G401.6 (cell line): ENCODE results near the gene BMERB1.

Experiments
- FAIRE-seq: peaks from 2 replicates; lab custom pipeline; 2012; peaks lifted over from hg19 to GRCh38; lab: Jason Lieb, UNC

BMERB1 gene

DNA sequence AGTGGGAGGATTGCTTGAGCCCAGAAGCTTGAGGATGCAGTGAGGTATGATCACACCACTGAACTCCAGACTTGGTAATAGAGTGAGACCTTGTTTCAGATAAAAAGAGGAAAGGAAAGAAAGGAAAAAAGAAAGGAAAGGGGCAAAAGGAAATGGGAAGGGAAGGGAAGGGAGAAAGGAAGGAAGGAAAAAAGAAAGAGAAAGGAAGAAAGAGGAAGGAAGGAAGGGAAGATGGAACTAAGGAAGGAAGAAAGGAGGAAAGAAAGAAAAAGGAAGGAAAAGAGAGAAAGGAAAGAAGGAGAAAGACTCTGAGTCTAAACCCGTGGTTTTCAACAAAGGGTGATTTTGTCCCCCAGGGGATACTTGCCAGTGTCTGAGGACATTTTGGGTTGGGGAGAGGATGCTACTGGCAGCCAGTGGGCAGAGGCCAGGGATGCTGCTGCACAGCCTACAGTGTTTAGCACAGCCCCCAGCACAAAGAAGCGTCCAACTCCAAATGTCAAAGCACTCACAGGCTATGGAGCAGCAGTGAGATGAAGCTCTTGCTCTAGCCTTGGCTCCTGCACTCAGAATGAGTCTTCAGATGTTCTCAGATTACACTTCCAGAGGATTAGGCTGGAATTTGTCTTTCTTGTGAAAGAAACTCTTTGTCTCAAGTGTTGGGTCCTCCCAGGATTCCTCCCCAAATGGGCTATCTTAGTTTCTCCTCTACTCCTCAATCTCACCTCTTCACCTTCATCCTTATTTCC, 64.2 kb downstream of the BMERB1 start:
- no peak for FAIRE-seq

- no peak for FAIRE-seq
Observed at GRCh38 chr16:15502041-15502725, 67.8 kb downstream of the BMERB1 start.

DNA sequence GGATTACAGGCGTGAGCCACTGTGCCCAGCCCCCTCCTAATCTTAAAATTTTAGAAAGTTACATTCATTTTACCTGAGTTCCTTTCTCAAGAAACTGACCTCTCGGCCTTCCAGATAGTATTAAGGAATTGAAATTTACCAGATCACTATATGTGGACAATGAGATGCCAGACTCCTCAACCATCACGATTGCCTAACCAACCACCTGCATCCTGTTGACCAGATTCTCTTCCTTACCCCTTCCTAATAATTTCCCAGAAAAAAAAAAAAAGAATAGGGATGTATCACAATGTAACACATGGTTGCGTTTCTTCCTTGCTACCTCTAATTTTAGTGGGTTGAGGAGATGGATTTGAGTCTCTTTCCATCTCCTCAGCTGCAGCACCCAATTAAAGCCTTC, 72.1 kb downstream of the BMERB1 start:
- no peak for FAIRE-seq

DNA sequence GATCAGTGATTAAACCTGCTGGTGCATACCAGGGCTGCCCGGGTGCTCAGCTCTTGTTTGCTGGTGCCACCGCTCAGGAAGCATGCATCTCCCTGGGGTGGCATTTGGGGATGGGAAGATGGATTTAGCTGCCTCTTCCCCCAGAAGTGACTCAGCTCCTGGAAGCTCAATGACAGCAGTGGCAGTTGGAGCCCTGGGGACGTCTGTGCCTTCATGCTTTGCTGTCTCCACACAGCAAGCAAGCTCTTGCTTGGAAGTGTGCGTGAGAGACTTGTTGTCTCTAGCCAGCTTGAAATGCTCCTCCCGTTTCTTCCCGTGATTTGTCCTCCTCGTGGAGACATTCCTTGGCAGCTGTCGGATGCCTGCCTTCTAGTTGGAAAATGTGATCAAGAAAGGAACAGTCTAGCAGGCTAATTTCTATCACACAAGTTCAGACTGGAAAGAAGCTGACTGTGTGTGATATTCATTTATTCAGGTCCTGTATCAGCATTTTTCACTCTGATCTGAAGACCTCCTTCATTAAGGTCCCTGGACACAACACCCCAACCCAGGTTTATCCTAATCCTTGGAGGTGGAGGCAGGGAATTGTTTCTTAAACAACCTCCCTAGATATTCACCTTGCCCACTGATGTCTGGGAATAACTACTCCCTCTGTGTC, 73.0 kb downstream of the BMERB1 start:
- FAIRE-seq, result no peak

DNA sequence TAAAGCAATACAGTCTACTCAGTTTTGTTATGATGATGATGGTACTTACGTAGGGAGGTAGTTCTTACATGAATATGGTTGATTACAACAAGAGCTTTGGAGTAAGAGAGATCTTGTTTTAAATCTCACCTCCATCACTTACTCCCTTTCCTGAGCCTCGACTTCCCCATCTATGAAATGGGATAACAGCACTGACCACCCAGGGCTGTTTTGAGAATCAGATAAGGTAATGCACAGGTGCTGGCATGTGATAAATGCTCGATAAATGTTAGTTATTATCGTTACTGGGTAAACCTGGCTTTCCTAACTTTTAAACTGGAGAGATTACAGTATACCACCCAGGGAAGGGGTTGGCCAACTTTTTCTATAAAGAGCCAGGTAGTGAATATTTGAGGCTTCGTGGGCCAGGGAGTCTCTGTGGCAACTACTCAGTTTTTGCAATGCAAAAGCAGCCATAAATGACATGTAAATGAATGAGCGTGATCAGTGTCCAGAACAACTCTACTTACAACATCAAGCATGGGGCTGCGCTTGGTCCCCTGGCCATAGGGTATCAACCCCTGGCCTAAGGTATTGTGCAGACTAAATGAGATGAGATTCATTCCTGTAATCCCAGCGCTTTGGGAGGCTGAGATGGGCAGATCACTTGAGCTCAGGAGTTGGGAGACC, 73.7 kb downstream of the BMERB1 start:
- FAIRE-seq, result no peak

DNA sequence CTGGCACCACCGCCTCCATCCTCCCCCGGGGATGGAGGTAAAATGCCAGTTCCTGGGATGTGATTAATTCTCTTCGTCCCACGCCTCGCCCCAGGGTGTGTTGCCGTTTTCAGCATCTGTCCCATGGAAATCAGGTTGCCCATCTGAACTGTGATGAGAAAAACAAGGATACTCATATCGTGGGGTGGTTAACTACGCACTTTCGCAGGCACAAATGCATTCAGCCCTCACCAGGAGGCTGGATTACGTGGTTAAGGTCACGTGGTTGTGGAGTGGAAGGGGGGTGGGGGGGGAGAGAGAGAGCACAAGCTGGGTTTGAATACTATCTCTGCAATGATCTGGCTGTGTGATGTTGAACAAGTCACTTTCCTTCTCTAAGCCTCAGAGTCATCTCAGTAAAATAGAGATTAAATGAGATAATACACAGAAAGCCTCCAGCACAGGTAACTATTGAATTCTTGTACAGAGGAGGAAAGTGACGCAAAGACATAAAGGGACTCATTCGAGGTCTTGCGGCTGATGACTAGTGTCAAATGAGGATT, 74.7 kb downstream of the BMERB1 start:
- no peak for FAIRE-seq

GRCh38 chr16:15509593-15510535, 75.5 kb downstream of the BMERB1 start:
- no peak for FAIRE-seq

GRCh38 chr16:15510992-15511391, 76.6 kb downstream of the BMERB1 start:
- no peak for FAIRE-seq

DNA sequence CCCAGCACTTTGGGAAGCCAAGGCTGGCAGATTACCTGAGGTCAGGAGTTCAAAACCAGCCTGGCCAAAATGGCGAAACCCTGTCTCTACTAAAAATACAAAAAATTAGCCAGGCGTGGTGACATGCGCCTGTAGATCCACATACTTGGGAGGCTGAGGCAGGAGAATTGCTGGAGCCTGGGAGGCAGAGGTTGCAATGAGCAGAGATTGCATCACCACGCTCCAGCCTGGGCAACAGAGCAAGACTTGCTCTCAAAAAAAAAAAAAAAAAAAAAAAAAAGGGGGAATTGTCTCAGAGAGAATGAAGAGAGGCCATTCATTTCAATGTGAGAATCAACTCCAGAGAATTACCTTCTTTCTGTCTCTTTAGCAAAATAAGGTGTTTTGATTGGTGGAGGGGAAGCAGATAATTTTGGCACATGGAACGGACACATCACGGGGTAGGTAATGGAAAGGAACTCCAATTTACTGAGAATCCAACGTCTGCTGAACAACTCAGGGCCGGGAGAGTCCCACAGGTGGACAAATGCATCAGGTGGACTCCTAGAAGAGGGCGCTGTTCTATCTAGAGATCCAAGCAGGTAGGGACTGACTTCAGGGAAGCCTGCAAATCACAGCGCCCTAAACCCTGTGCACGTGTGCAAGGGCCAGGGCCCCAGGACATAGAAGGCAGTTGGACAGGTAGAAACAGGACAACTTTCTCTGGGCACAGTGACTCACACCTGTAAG, 77.5 kb downstream of the BMERB1 start:
- FAIRE-seq, result no peak

DNA sequence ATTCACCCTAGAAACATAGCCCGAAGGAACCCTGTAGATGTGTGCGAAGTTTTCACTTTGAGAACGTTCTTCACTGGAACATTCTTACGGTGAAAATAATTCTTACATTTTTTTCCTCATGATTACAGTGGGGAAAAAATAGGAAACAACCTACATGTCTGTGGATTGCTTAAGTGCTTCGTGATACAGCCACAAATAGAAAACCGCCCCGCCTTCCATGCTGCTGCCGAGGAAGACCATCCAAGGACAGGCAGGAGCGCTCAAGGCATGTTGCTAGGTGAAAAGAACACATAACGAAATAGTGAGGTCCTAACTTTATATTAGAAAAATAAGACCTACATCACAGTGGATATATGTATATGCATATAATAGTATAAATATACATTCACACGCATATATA, 78.8 kb downstream of the BMERB1 start:
- no peak for FAIRE-seq

GRCh38 chr16:15515992-15516391, 81.6 kb downstream of the BMERB1 start:
- FAIRE-seq, result no peak

DNA sequence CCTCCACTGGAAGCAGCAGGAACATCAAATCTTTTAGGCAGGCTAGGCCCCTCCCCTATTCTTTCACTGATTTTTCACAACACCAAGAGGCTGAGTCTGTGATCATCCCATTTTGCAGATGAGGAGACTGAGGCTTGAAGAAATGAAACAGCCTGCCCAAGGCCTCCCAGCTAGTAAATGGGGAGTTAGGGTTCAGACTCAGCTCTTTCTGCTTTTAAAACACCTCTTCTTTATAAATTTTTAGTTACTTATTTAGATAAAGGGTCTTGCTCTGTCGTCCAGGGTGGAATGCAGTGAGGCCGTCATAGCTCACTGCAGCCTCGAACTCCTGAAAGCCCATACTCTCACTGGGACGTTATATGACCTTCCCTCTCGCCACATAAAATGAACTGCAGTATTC, 82.2 kb downstream of the BMERB1 start:
- FAIRE-seq, result no peak

GRCh38 chr16:15517743-15518377, 83.5 kb downstream of the BMERB1 start:
- no peak for FAIRE-seq

GRCh38 chr16:15518381-15519351, 84.3 kb downstream of the BMERB1 start:
- no peak for FAIRE-seq

DNA sequence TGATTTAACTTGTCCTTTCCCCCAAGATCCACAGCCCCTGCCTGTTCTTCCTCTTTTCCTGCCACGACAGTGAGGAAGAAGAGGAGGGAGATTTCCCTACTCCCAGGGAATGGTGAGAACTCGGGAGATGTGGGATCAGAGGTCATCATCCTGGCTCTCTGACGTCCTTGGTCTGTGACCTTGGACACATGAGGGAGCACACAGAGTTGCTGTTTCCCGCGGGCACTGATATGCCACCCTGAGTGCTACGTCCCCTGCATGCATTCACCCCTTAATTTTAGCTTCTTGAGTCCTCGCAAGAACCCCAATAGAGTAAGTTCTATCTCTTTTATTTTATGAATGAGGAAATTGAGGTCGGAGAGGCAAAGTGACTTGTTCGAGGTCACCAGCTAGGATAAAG, 85.4 kb downstream of the BMERB1 start:
- no peak for FAIRE-seq

GRCh38 chr16:15521390-15521757, 87.0 kb downstream of the BMERB1 start:
- FAIRE-seq, result no peak

GRCh38 chr16:15521758-15522509, 87.5 kb downstream of the BMERB1 start:
- no peak for FAIRE-seq

DNA sequence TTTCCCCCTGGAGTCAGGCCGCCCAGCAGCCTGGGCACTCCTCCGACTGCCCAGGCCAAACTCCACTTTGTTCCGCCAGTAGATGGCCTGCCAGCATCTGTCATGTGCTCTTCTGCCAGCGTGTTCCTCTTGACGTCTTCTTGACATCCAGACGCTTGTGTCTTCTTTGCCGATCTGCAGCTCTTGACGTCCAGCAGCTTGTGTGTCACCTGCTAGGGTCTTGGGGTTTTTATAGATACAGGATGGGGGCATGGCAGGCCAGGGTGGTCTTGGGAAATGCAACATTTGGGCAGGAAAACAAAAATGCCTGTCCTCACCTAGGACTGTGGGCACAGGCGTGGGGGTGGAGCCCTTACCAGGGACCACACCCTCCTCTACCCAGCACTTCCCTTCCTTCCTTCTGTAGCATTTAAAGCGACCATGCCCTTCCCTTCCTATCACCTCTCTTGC, 88.7 kb downstream of the BMERB1 start:
- no peak for FAIRE-seq
